ENCODE data around the gene TNFSF8.

Gene TNFSF8

GRCh38 chr9:114957558-114957957 is 27.2 kb upstream of the TNFSF8 start:
- H3K27ac ChIP-seq (ENCODE audit: low read length), result no peak overlapping the region
- H3K4me3 ChIP-seq (ENCODE audit: low read length), result no peak overlapping the region
- no peaks in the 10 kb centered on the region for H3K4me1 ChIP-seq (ENCODE audit: control insufficient read depth, insufficient read depth, low read length)
- no peaks in the 10 kb centered on the region for H3K27me3 ChIP-seq (ENCODE audit: control insufficient read depth, insufficient read depth, low read length)
- DNase-seq (ENCODE audit: low read depth, low spot score), result no peak
- peaks cover 2% of the 10 kb centered on the region; the same call in 1 of the 2 replicates for H3K9me3 ChIP-seq (ENCODE audit: control insufficient read depth, insufficient read depth, low read length)
- H3K36me3 ChIP-seq (ENCODE audit: control insufficient read depth, insufficient read depth, low read length), result no peaks in the 10 kb centered on the region
- WGBS (ENCODE audit: insufficient coverage, insufficient read length), result 100% methylated on average over 1 of the region's 3 CpGs

DNA sequence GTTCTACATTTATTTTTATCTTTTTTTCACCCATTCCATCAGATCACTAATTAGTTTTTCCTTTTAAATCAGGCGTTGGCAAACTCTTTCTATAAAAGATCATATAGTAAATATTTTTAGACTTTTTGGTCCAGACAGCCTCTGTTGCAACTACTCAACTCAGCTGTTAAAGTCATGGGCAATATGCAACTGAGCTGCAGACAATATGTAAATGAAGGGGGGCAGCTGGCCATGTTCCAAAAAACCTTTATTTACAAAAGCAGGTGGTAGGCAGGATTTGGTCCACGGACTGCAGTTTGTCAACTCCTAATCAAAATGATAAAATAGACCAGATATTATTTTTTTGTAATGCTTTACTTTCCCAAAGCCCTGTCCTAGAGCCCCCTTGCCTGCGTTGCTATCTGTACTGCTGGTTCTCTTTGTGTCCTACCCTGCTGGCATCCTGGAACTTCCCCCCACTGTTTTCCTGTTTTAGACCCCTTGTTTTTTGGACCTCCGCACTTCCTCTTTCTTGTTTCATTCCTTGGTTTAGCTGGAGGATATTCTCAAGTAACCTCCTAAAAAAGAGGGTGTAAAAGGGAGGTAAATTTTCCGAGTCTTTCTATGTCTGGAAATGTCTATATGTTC is 24.7 kb upstream of the TNFSF8 start:
- H3K4me3 ChIP-seq (ENCODE audit: low read length), result no peak overlapping the region
- no peaks in the 10 kb centered on the region for H3K27me3 ChIP-seq (ENCODE audit: control insufficient read depth, insufficient read depth, low read length)
- no peaks in the 10 kb centered on the region for H3K9me3 ChIP-seq (ENCODE audit: control insufficient read depth, insufficient read depth, low read length)
- no peak overlapping the region for H3K27ac ChIP-seq (ENCODE audit: low read length)
- DNase-seq (ENCODE audit: low read depth, low spot score), result no peak
- H3K4me1 ChIP-seq (ENCODE audit: control insufficient read depth, insufficient read depth, low read length), result no peaks in the 10 kb centered on the region
- no peaks in the 10 kb centered on the region for H3K36me3 ChIP-seq (ENCODE audit: control insufficient read depth, insufficient read depth, low read length)
- WGBS (ENCODE audit: insufficient coverage, insufficient read length), result no CpG with 5 or more reads among the region's 5 CpGs

GRCh38 chr9:114953959-114954358 is 23.6 kb upstream of the TNFSF8 start:
- DNase-seq (ENCODE audit: low read depth, low spot score), result no peak
- no CpG with 5 or more reads among the region's 7 CpGs for WGBS (ENCODE audit: insufficient coverage, insufficient read length)
- no peaks in the 10 kb centered on the region for H3K4me1 ChIP-seq (ENCODE audit: control insufficient read depth, insufficient read depth, low read length)
- no peak overlapping the region for H3K4me3 ChIP-seq (ENCODE audit: low read length)
- no peak overlapping the region for H3K27ac ChIP-seq (ENCODE audit: low read length)
- no peaks in the 10 kb centered on the region for H3K36me3 ChIP-seq (ENCODE audit: control insufficient read depth, insufficient read depth, low read length)
- no peaks in the 10 kb centered on the region for H3K9me3 ChIP-seq (ENCODE audit: control insufficient read depth, insufficient read depth, low read length)
- no peaks in the 10 kb centered on the region for H3K27me3 ChIP-seq (ENCODE audit: control insufficient read depth, insufficient read depth, low read length)

- no peak overlapping the region for H3K27ac ChIP-seq (ENCODE audit: low read length)
- no peaks in the 10 kb centered on the region; the same call in 1 of the 2 replicates for H3K27me3 ChIP-seq (ENCODE audit: control insufficient read depth, insufficient read depth, low read length)
- H3K4me1 ChIP-seq (ENCODE audit: control insufficient read depth, insufficient read depth, low read length), result no peaks in the 10 kb centered on the region
- no peaks in the 10 kb centered on the region for H3K36me3 ChIP-seq (ENCODE audit: control insufficient read depth, insufficient read depth, low read length)
- no peaks in the 10 kb centered on the region for H3K9me3 ChIP-seq (ENCODE audit: control insufficient read depth, insufficient read depth, low read length)
- H3K4me3 ChIP-seq (ENCODE audit: low read length), result no peak overlapping the region
- no CpG with 5 or more reads among the region's 2 CpGs for WGBS (ENCODE audit: insufficient coverage, insufficient read length)
- no peak for DNase-seq (ENCODE audit: low read depth, low spot score)
These were observed 22.7 kb upstream of the TNFSF8 start for GRCh38 chr9:114953046-114953445.

DNA sequence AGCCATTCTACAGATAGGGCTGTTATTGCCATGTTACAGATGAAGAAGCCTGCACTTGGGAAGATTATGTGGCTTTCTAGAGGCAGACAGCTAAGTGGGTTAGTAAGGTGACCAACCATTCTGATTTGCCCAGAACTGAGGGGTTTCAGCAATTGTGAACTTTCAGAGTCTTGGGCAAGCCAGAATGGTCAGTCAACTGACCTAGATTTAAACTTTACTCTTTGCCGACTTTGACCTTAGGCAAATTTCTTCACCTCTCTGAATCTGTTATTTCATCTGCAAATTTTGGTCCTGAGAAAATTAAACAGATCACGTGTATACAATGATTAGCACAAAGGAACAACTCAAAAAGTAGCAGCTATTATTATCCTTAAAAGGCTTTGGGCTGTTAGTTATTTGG is 20.4 kb upstream of the TNFSF8 start:
- no CpG with 5 or more reads among the region's 2 CpGs for WGBS (ENCODE audit: insufficient coverage, insufficient read length)

DNA sequence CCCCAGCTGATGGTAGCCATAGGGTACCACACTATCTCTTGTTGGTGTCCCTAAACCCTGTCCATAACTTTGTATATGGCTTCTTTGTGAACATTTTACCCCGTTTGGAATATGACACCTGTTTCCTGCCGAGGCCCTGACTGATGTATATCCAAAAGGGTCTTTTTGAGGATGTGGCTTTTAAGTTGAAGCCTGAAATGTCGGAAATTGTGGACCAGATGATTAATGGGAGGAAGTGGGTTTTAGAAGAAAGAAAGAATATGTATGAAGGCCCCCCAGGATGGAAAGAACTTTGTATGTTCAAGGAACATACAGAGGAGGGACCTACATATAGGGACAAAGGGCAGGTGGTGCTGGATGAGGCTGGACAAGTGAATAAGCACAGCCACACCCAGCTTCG is 16.7 kb upstream of the TNFSF8 start:
- Histone ChIP-seq H3K9me3 (ENCODE audit: control insufficient read depth, insufficient read depth, low read length) (no peaks in the 10 kb centered on the region), H3K27ac (ENCODE audit: low read length) (no peak overlapping the region), H3K4me1 (ENCODE audit: control insufficient read depth, insufficient read depth, low read length) (no peaks in the 10 kb centered on the region), H3K4me3 (ENCODE audit: low read length) (no peak overlapping the region), H3K27me3 (ENCODE audit: control insufficient read depth, insufficient read depth, low read length) (no peaks in the 10 kb centered on the region; the same call in 1 of the 2 replicates), H3K36me3 (ENCODE audit: control insufficient read depth, insufficient read depth, low read length) (no peaks in the 10 kb centered on the region)
- no peak for DNase-seq (ENCODE audit: low read depth, low spot score)
- WGBS (ENCODE audit: insufficient coverage, insufficient read length), result 100% methylated on average over 1 of the region's 4 CpGs

More for the DNA sequence above, 20.4 kb upstream of the TNFSF8 start:
- H3K4me1 ChIP-seq (ENCODE audit: control insufficient read depth, insufficient read depth, low read length), result no peaks in the 10 kb centered on the region
- H3K27me3 ChIP-seq (ENCODE audit: control insufficient read depth, insufficient read depth, low read length), result no peaks in the 10 kb centered on the region; the same call in 1 of the 2 replicates
- DNase-seq (ENCODE audit: low read depth, low spot score), result no peak
- H3K4me3 ChIP-seq (ENCODE audit: low read length), result no peak overlapping the region
- no peaks in the 10 kb centered on the region for H3K9me3 ChIP-seq (ENCODE audit: control insufficient read depth, insufficient read depth, low read length)
- H3K27ac ChIP-seq (ENCODE audit: low read length), result no peak overlapping the region
- no peaks in the 10 kb centered on the region for H3K36me3 ChIP-seq (ENCODE audit: control insufficient read depth, insufficient read depth, low read length)

GRCh38 chr9:114945616-114946412 is 15.4 kb upstream of the TNFSF8 start:
- Histone ChIP-seq H3K27me3 (ENCODE audit: control insufficient read depth, insufficient read depth, low read length) (no peaks in the 10 kb centered on the region; the same call in 1 of the 2 replicates), H3K4me1 (ENCODE audit: control insufficient read depth, insufficient read depth, low read length) (no peaks in the 10 kb centered on the region), H3K27ac (ENCODE audit: low read length) (no peak overlapping the region), H3K4me3 (ENCODE audit: low read length) (no peak overlapping the region), H3K9me3 (ENCODE audit: control insufficient read depth, insufficient read depth, low read length) (no peaks in the 10 kb centered on the region), H3K36me3 (ENCODE audit: control insufficient read depth, insufficient read depth, low read length) (no peaks in the 10 kb centered on the region)
- 100% methylated on average over 1 of the region's 2 CpGs for WGBS (ENCODE audit: insufficient coverage, insufficient read length)
- no peak for DNase-seq (ENCODE audit: low read depth, low spot score)

DNA sequence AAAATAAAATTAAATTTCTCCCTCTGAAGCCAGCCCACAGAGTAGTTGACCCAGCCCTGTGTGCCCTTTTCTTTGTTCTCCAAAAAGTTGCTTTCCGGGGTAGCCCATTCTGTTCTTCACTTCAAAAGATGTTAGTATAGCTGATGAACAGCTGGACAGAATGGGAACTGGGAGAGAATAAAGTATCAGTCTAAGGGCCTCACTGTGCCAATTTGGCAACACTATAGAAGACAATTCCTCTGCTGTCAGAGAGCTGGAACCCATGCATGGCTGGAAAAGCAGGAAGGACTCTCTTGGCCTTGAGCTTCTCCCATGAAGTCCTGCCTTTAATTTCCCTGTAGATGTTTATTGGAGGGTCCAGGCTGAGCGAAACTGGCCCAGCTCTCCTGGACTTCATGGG is 11.0 kb upstream of the TNFSF8 start:
- Histone ChIP-seq H3K9me3 (ENCODE audit: control insufficient read depth, insufficient read depth, low read length) (no peaks in the 10 kb centered on the region), H3K27ac (ENCODE audit: low read length) (no peak overlapping the region), H3K27me3 (ENCODE audit: control insufficient read depth, insufficient read depth, low read length) (0 out of 2 replicates have a peak, but pooled peaks cover 1% of the 10 kb centered on the region), H3K36me3 (ENCODE audit: control insufficient read depth, insufficient read depth, low read length) (no peaks in the 10 kb centered on the region), H3K4me3 (ENCODE audit: low read length) (no peak overlapping the region), H3K4me1 (ENCODE audit: control insufficient read depth, insufficient read depth, low read length) (no peaks in the 10 kb centered on the region)
- no peak for DNase-seq (ENCODE audit: low read depth, low spot score)
- no CpG with 5 or more reads among the region's 2 CpGs for WGBS (ENCODE audit: insufficient coverage, insufficient read length)

DNA sequence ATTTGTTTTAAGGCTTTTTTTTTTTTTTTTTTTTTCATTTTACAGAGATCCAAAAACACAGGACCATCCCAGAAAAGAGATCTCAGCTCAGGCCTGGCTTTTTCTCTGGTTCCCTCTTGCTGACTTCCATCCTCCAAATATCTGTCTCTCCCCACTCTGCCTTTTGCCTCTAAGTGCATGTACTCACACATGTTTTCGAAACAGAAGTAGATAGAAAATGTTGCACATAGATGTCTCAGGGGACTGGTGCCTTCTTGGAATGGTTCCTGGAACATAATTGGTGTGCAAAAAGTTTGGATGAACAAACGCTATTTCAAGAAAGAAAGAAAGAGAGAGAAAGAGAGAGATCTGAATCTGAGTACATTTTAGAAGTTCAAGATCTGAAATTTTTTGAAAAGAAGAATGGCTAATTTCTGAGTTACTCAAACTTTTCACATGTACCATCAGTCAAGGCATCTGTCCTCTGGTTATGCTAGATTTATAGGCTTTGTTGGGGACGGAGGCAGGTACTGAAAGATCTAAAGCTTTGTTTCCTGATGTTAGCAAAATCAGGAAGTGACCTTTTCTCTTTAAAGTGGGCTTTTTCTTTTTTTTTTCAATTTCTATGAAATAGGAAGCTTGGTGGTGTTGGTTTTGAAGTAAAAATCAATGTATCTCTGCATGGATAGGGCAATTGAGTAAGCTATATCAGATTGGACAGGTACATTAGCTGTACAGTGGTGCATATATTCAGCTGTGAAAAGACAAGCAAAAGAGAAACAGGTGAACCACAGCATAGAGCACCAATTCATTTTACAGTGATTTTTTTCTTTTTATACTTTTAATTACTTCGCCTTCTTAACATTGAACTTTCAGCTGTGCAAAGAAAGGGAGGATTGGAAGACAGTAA is 8.5 kb upstream of the TNFSF8 start:
- no CpG with 5 or more reads among the region's 4 CpGs for WGBS (ENCODE audit: insufficient coverage, insufficient read length)
- no peak overlapping the region for H3K27ac ChIP-seq (ENCODE audit: low read length)

DNA sequence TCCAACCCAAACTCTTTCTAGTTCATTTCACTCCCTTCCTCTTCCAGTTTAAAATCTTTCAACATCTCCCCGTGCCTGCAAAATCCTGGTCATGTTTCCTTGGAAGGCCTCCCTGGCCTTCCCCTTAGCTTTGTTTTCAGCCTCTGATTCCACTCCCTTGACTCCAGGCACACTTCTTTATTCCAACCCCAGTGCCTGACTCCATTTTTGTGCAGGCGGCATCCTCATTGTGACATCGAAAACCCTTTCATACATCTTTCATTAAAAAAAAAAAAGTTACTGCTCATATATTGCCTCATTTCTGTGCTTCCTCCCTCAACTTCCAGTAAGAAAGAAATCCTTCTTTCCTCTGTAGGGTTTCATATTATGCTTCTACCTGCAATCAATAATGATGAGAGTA is 7.1 kb upstream of the TNFSF8 start:
- H3K27me3 ChIP-seq (ENCODE audit: control insufficient read depth, insufficient read depth, low read length), result peaks cover 10% of the 10 kb centered on the region
- H3K9me3 ChIP-seq (ENCODE audit: control insufficient read depth, insufficient read depth, low read length), result no peaks in the 10 kb centered on the region
- H3K27ac ChIP-seq (ENCODE audit: low read length), result no peak overlapping the region
- no peaks in the 10 kb centered on the region for H3K4me1 ChIP-seq (ENCODE audit: control insufficient read depth, insufficient read depth, low read length)
- no peaks in the 10 kb centered on the region for H3K36me3 ChIP-seq (ENCODE audit: control insufficient read depth, insufficient read depth, low read length)
- DNase-seq (ENCODE audit: low read depth, low spot score), result no peak
- WGBS (ENCODE audit: insufficient coverage, insufficient read length), result no CpG with 5 or more reads among the region's 3 CpGs
- H3K4me3 ChIP-seq (ENCODE audit: low read length), result no peak overlapping the region

More for the DNA sequence above, 8.5 kb upstream of the TNFSF8 start:
- DNase-seq (ENCODE audit: low read depth, low spot score), result no peak
- no peaks in the 10 kb centered on the region for H3K9me3 ChIP-seq (ENCODE audit: control insufficient read depth, insufficient read depth, low read length)
- no peaks in the 10 kb centered on the region for H3K36me3 ChIP-seq (ENCODE audit: control insufficient read depth, insufficient read depth, low read length)
- no peak overlapping the region for H3K4me3 ChIP-seq (ENCODE audit: low read length)
- peaks cover 6% of the 10 kb centered on the region for H3K27me3 ChIP-seq (ENCODE audit: control insufficient read depth, insufficient read depth, low read length)
- H3K4me1 ChIP-seq (ENCODE audit: control insufficient read depth, insufficient read depth, low read length), result no peaks in the 10 kb centered on the region

All from iPS DF 6.9 (cell line).